Cardiac muscle cell (in vitro differentiated cells and primary cell): Measurements from ENCODE around the gene TMEM163. TPM values are rescaled to one million over a fixed set of nuclear protein-coding genes. Genes with fewer than 3 reads are reported as not detected.

Experiments used
- DNase-seq, 2 donors: peaks; one replicate each; pipeline versions ENCODE4 v3.0.0 to v3.0.0-alpha.2; 2010 to 2017; ENCODE audit warnings: low read depth in 1 of 2, low spot score in 1 of 2
- H3K27ac ChIP-seq: fragments of 200-600 bp; sonication (generic); 2 replicates; pipeline ENCODE4 v1.5.1; 2016
- H3K27me3 ChIP-seq: fragments of 200-600 bp; sonication (generic); 2 replicates; pipeline ENCODE4 v1.6.0; 2016; ENCODE audit warnings: control low read depth
- H3K36me3 ChIP-seq: fragments of 200-600 bp; sonication (generic); 2 replicates; pipeline ENCODE4 v1.5.1; 2016; ENCODE audit warnings: control low read depth
- H3K4me1 ChIP-seq: fragments of 200-600 bp; sonication (generic); 2 replicates; pipeline ENCODE4 v1.8.1; 2017; ENCODE audit warnings: low read depth, mild to moderate bottlenecking, mixed run types
- H3K4me3 ChIP-seq: fragments of 200-600 bp; sonication (generic); 2 replicates; pipeline ENCODE4 v1.5.1; 2016; ENCODE audit warnings: mild to moderate bottlenecking
- H3K9me3 ChIP-seq: fragments of 200-600 bp; sonication (generic); 2 replicates; pipeline ENCODE4 v1.5.1; 2017; ENCODE audit warnings: low read depth, mild to moderate bottlenecking, control low read depth
- polyA plus RNA-seq: library from polyadenylated mRNA; unstranded; fragments of >200 nt; fragmentation: Nextera tagmentation; extraction: Ambion mirVana; gene quantifications from 2 replicates; pipeline ENCODE4 v1.2.1, GENCODE V29; 2016
- total RNA-seq: library from RNA; depleted of rRNA; stranded (reverse); fragments of >200 nt; gene quantifications from 2 replicates; pipeline ENCODE4 v1.2.3, GENCODE V29; 2016
- TF ChIP-seq, protein P1 (sequence below): IDR thresholded peaks from 2 replicates; pipeline ENCODE4 v1.5.1; 2012; ENCODE audit warnings: low read depth, mild to moderate bottlenecking, low read length

Gene TMEM163
- total and polyA plus RNA-seq, 2 experiments from 2014 or later, result 45.8 to 58.1 TPM

DNA sequence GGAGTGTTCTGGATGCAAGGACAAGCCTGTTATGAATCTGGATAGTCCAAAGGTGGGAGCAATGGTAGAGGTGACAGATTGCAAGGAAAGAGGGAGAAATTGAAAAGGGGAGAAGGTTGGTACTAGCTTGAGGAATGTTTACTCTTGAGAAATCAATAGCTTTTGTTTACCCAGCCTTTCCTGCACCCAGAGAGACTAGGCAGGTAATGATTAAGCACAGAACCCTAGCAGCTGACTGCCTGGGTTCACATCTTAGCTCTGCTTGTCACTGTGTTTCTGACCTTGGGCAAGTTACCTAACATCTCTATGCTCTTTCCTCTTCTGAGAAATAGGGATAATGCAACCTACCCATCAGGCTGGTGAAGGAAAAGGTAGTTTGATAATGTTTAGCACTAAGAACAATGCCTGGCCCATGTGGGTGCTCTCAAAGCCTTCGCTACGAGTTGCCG lies 286.3 kb downstream of the TMEM163 start:
- H3K9me3 ChIP-seq, result no peaks in the 10 kb centered on the region
- H3K27me3 ChIP-seq, result no peaks in the 10 kb centered on the region
- no peak overlapping the region for H3K4me3 ChIP-seq
- no peak for DNase-seq
- H3K36me3 ChIP-seq, result no peaks in the 10 kb centered on the region
- H3K4me1 ChIP-seq, result peaks cover 8% of the 10 kb centered on the region
- TF ChIP-seq, protein P1, sequence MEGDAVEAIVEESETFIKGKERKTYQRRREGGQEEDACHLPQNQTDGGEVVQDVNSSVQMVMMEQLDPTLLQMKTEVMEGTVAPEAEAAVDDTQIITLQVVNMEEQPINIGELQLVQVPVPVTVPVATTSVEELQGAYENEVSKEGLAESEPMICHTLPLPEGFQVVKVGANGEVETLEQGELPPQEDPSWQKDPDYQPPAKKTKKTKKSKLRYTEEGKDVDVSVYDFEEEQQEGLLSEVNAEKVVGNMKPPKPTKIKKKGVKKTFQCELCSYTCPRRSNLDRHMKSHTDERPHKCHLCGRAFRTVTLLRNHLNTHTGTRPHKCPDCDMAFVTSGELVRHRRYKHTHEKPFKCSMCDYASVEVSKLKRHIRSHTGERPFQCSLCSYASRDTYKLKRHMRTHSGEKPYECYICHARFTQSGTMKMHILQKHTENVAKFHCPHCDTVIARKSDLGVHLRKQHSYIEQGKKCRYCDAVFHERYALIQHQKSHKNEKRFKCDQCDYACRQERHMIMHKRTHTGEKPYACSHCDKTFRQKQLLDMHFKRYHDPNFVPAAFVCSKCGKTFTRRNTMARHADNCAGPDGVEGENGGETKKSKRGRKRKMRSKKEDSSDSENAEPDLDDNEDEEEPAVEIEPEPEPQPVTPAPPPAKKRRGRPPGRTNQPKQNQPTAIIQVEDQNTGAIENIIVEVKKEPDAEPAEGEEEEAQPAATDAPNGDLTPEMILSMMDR, result no peak
- H3K27ac ChIP-seq, result no peak overlapping the region

GRCh38 chr2:134431838-134432434 lies 286.9 kb downstream of the TMEM163 start:
- no peak overlapping the region for H3K4me3 ChIP-seq
- H3K4me1 ChIP-seq, result peaks cover 13% of the 10 kb centered on the region
- H3K27ac ChIP-seq, result no peak overlapping the region

DNA sequence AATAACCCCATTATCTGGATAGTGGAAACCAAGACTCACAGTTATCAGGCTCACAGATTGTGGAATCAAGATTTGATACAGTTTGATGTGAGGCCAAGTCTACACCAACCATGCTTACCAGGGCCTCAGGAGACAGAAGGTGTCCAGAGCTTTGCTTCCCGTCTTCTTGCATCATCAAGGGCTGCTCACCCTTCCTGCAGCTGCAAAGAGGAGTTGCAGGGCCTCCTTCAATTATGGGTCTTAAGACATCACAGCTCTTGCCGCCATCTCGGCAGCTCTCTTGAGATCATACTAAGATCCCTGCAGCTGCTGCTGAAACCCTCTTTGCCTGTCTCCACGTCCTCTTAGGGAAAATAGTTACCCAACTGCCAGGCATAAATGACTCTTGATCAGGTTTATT lies 288.9 kb downstream of the TMEM163 start:
- H3K27ac ChIP-seq, result no peak overlapping the region

More at GRCh38 chr2:134431838-134432434, 286.9 kb downstream of the TMEM163 start:
- TF ChIP-seq, protein P1, result no peak
- no peaks in the 10 kb centered on the region for H3K36me3 ChIP-seq
- no peak for DNase-seq
- H3K27me3 ChIP-seq, result no peaks in the 10 kb centered on the region
- H3K9me3 ChIP-seq, result no peaks in the 10 kb centered on the region

DNA sequence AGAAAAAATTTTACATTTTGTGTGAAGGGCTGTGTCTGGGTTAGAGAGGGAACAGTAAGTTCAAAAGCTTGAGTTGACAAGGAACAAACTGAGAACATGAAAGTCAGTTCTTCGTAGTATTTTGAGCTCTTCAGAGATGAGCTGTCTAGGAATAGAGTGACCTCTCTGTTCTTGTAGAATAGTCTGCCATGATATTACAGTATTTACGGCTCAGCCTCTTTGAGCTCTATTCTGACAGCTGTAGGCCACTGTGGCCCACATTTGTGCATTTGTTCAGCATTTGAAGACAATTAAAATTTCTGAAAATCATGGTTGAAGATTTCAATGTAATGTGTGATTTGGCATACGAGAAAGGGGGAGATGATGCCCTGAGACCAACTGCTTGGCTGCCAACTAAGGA lies 292.1 kb downstream of the TMEM163 start:
- no peak overlapping the region for H3K27ac ChIP-seq
- peaks cover 18% of the 10 kb centered on the region for H3K4me1 ChIP-seq
- no peaks in the 10 kb centered on the region for H3K27me3 ChIP-seq
- TF ChIP-seq, protein P1, result no peak
- H3K9me3 ChIP-seq, result no peaks in the 10 kb centered on the region
- H3K4me3 ChIP-seq, result no peak overlapping the region
- H3K36me3 ChIP-seq, result no peaks in the 10 kb centered on the region
- no peak for DNase-seq

More for the DNA sequence above, 288.9 kb downstream of the TMEM163 start:
- H3K9me3 ChIP-seq, result no peaks in the 10 kb centered on the region
- H3K4me1 ChIP-seq, result peaks cover 18% of the 10 kb centered on the region
- H3K4me3 ChIP-seq, result no peak overlapping the region
- no peak for DNase-seq
- H3K36me3 ChIP-seq, result no peaks in the 10 kb centered on the region
- TF ChIP-seq, protein P1, result no peak
- no peaks in the 10 kb centered on the region for H3K27me3 ChIP-seq

- Histone ChIP-seq H3K27ac (no peak overlapping the region), H3K9me3 (no peaks in the 10 kb centered on the region), H3K27me3 (no peaks in the 10 kb centered on the region), H3K4me3 (no peak overlapping the region), H3K4me1 (peaks cover 22% of the 10 kb centered on the region), H3K36me3 (no peaks in the 10 kb centered on the region)
- TF ChIP-seq, protein P1, result no peak
- DNase-seq, result no peak
These were observed 292.9 kb downstream of the TMEM163 start for GRCh38 chr2:134425724-134426496.
